Measurements from ENCODE around the gene RNF220. TPM values are rescaled to one million over a fixed set of nuclear protein-coding genes. Genes with fewer than 3 reads are reported as not detected.

The RNF220 gene
- total and polyA plus RNA-seq, 11 donors: 54.2 to 108 (median 62.4) TPM

DNA sequence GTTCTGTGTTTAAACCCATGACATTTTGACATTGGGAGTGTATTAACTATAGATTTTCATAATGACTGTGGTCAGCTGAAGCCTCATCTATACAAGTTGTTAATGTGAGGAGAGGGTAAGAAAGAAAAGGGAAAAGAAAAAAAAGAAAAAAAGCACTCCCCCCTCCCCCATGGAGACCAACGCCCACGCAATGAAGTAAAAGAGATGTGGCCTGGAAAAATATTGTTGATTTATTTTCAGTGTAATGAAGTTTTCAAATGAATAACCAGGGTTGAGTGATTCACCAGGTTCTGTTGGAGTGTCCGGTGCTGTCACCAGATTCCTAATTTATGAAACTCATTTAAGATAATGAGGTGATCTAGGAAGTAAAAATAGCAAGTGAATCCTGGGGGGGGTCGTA lies 4.7 kb downstream of the RNF220 start:
- H3K9me3 ChIP-seq: no peaks in the 10 kb centered on the region
- no peaks in the 10 kb centered on the region for H3K36me3 ChIP-seq
- WGBS, 4 donors: 53 to 68% (median 56%) methylated on average over 4 of the region's 4 CpGs
- peaks cover 10 to 48% (median 24%) of the 10 kb centered on the region in 12 donors for H3K4me1 ChIP-seq
- H3K27ac ChIP-seq: no peak overlapping the region
- H3K27me3 ChIP-seq: peaks cover 48 to 100% (median 89%) of the 10 kb centered on the region in 9 donors
- TF ChIP-seq CTCF (IDR thresholded peaks at IDR 0.05) (no peak), POLR2A (IDR thresholded peaks at IDR 0.05) (no peak)
- intact Hi-C loops (cut with DNase I): no loop called here
- ATAC-seq (no peak), DNase-seq (no peak)
- peak overlapping the region in 1 of 12 donors; percentile 20 for H3K4me3 ChIP-seq

DNA sequence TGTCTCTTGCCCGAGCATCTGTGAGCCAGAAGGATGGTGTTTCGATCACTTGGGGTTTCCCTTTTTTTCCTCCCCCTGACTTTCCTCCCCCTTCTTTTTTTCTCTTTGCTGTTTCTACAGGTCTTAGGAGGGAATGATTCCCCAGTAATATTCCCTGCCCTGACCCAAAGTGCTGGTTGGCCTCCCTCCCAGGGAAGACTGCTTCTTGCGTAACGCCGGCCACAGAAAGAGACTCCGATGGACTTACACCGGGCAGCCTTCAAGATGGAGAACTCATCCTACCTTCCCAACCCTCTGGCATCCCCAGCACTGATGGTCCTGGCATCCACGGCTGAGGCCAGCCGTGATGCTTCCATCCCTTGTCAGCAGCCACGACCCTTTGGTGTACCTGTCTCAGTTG lies 6.8 kb downstream of the RNF220 start:
- intact Hi-C loops (cut with DNase I): no loop called here
- WGBS, 4 donors: 88 to 95% (median 90%) methylated on average over 10 of the region's 10 CpGs
- no peaks in the 10 kb centered on the region for H3K9me3 ChIP-seq
- no peak for TF ChIP-seq CTCF (IDR thresholded peaks at IDR 0.05)
- TF ChIP-seq POLR2A (IDR thresholded peaks at IDR 0.05): no peak
- H3K36me3 ChIP-seq: no peaks in the 10 kb centered on the region
- peaks cover 44 to 100% (median 88%) of the 10 kb centered on the region in 9 donors for H3K27me3 ChIP-seq
- no peak overlapping the region for H3K4me3 ChIP-seq
- DNase-seq (no peak), ATAC-seq (no peak)
- H3K4me1 ChIP-seq: peaks cover 4 to 27% (median 12%) of the 10 kb centered on the region in 12 donors
- no peak overlapping the region for H3K27ac ChIP-seq

GRCh38 chr1:44412601-44413000 lies 7.5 kb downstream of the RNF220 start:
- 52 to 60% (median 56%) methylated on average over 7 of the region's 7 CpGs for WGBS, 4 donors
- DNase-seq (no peak), ATAC-seq (no peak)
- Histone ChIP-seq H3K27me3 (peaks cover 39 to 100% (median 88%) of the 10 kb centered on the region in 9 donors), H3K4me1 (peaks cover 2 to 26% (median 12%) of the 10 kb centered on the region in 12 donors), H3K4me3 (no peak overlapping the region), H3K36me3 (no peaks in the 10 kb centered on the region), H3K27ac (no peak overlapping the region), H3K9me3 (no peaks in the 10 kb centered on the region)
- TF ChIP-seq CTCF (IDR thresholded peaks at IDR 0.05) (no peak), POLR2A (IDR thresholded peaks at IDR 0.05) (no peak)
- intact Hi-C loops (cut with DNase I): no loop called here

GRCh38 chr1:44413740-44414139 lies 8.7 kb downstream of the RNF220 start:
- intact Hi-C loops (cut with DNase I): no loop called here
- WGBS, 4 donors: 79 to 87% (median 82%) methylated on average over 9 of the region's 9 CpGs
- H3K4me3 ChIP-seq: no peak overlapping the region
- H3K27ac ChIP-seq: no peak overlapping the region
- DNase-seq: no peak
- TF ChIP-seq POLR2A (IDR thresholded peaks at IDR 0.05): no peak
- TF ChIP-seq CTCF (IDR thresholded peaks at IDR 0.05): no peak
- H3K9me3 ChIP-seq: no peaks in the 10 kb centered on the region
- peaks cover 37 to 100% (median 88%) of the 10 kb centered on the region in 9 donors for H3K27me3 ChIP-seq
- peaks cover 0 to 26% (median 10%) of the 10 kb centered on the region in 12 donors for H3K4me1 ChIP-seq
- no peak for ATAC-seq
- no peaks in the 10 kb centered on the region for H3K36me3 ChIP-seq

All from heart left ventricle (tissue), 16 donors.